GM12865 (cell line): Measurements from ENCODE around the gene KRTAP5-2.

ENCODE experiments used
- DNase-seq: peaks from one replicate; pipeline ENCODE4 v3.0.0; 2010; ENCODE audit warnings: low read depth
- H3K4me3 ChIP-seq: 2 replicates; pipeline ENCODE4 v1.5.1; 2011; ENCODE audit warnings: mild to moderate bottlenecking, low read depth, low read length, control low read depth
- CTCF ChIP-seq: IDR thresholded peaks from 2 replicates; pipeline ENCODE4 v1.5.1; 2011; ENCODE audit warnings: low read length, control low read depth, low read depth, inconsistent platforms; ENCODE audit not compliant: insufficient read depth; ENCODE audit errors: missing control alignments

Gene KRTAP5-2

DNA sequence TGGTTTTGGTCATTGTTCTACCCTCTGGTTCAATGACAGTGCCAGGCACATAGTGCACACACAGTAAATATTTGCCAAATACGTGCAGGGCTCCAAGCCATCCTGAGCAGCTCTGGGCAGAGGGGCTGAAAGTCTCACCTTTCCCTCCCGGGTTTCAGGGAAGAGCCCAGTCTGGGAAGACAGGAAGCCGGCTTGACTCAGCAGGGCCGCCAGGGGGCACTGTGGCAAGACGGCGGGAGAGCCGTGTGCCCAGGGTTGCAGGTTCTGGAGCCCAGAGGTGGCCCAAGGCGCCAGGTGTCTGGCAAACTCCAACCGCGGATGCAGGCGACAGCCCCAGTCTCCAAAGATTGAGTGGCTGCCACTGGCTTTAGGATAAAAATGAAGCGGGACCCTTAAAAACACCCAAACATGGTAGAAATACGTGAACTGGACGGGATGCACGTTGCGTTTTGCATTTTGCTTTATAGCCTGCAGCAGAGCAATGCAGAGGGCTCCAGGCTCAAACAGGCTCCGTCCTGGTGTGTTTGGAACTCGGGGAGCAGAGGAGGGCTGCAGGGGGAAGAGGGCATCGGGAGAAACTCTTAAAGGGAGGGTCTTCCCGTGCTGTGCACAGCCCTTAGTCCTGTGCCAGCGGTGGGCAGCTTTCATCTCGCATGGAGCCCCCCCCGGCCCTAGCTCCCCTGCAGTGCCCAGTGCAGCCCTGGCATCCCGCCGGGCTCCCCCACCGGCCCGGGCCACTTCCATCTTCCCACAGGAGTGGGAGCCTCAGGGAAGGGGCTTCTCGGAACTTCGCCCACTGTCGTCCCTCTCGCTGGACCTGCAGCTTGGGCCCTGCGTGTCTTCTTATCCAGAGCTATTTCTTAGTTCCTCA, 42.2 kb upstream of the KRTAP5-2 start:
- H3K4me3 ChIP-seq: no peak overlapping the region
- peak; percentile 73 for TF ChIP-seq CTCF
- DNase-seq: peak; percentile 17

DNA sequence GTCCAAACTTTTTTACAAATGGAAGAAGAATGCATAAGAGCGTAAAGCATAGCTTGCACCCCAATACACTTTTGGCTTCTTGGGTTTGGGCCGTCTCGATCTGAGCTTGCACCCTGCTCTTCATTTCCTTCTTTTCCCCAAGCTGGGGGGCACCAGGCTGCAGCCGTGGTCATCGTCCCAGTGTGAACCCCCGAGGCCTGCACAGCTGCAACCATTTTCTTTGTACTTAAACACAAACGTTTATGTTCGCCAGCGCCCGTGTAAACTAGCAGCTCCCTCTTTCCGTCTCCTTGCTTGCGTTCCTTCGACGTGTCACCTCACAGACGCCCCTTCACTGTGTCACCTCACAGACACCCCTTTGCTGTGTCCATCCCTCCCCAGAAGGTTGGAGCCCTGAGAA, 41.6 kb upstream of the KRTAP5-2 start:
- DNase-seq: no peak
- no peak overlapping the region for H3K4me3 ChIP-seq
- no peak for TF ChIP-seq CTCF

DNA sequence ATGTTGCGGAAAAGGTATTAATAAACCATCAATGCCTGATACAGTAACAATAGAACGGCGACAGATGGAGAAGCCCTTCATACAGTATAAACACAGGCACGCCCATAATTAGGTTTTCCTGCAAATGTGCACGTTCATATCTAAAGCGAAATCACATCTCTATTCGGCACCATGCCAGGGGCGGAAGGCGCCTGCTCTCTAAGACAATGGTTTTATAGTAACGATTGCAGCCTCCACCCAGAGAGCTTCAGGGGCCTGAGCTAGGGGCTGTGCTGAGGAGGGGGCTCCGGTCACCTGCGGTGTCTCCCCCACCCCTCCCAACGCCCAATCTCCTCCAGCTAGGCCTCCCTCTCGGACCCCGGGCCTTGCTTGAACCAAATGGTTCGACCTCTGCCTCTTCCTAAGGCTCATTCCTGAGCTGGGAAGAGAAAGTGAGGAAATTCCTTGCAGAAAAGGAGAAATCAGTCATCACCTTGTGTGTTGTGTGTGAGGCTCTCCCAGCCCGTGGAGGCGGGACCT, 41.1 kb upstream of the KRTAP5-2 start:
- DNase-seq: no peak
- no peak for TF ChIP-seq CTCF

DNA sequence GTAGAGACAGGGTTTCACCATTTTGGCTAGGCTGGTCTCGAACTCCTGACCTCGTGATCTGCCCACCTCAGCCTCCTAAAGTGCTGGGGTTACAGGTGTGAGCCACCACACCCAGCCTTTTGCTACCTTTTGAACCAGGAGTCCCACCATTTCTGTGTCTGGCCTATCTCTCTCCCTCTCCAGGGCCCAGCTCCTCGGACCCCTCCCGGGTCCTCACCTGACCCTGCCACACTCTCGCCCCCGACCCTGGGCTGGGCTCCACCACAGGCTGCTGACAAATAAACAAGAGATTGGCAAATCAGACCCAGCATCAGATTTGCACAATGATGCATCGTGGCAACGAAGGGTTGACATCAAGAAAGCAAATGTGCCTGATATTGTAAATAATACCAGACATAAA, 40.2 kb upstream of the KRTAP5-2 start:
- no peak overlapping the region for H3K4me3 ChIP-seq
- no peak for TF ChIP-seq CTCF
- no peak for DNase-seq

More for the DNA sequence above, 41.1 kb upstream of the KRTAP5-2 start:
- H3K4me3 ChIP-seq: no peak overlapping the region

GRCh38 chr11:1637628-1638027, 39.5 kb upstream of the KRTAP5-2 start:
- no peak for DNase-seq
- TF ChIP-seq CTCF: no peak

DNA sequence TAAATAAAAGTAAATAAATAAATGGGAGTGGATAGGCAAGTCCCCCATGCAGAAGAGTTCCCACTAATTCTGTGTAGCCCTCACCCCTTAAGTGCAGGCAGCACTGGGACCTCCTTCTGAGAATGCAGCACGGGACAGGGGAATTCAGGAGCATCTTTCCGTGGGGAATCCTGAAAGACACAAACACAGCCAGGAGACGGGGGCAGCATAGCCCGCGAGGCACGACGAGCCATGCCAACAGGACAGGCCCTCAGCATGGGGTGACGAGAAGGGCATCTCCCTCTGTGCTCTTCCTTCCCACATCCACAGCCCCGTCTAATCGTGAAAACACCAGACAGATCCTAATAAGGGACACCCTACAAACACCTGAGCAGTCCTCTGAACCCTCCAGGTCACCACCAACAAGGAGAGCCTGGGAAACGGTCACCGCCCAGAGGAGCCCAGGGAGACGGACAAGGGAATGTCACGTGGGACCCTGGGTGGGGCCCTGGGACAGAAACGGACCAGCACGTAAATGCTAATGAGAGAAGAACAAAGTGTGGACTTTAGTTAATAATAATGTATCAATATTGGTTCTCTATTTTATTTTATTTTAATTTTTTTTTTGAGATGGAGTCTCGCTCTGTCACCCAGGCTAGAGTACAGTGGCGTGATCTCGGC, 38.3 kb upstream of the KRTAP5-2 start:
- DNase-seq: no peak
- TF ChIP-seq CTCF: no peak
- no peak overlapping the region for H3K4me3 ChIP-seq

More at GRCh38 chr11:1637628-1638027, 39.5 kb upstream of the KRTAP5-2 start:
- H3K4me3 ChIP-seq: no peak overlapping the region

DNA sequence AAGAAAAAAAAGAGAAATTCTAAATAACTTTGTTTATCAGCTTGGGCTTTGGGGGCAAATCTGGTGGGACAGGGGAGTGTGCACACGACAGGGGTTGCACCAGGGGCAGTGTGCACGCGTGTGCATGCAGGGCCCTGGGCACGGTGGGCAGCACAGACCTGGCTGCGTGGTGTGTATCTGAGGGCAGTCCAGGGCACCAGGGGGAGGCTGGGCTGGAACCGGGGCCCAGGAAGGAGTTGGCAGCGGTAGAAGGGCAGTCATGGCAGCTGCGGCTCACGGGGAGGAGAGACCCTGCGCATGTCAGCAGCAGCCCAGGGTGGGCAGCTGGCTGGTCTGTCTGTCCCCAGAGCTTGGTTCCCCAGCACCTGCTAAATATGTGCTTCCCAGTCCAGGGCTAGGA, 35.8 kb upstream of the KRTAP5-2 start:
- DNase-seq: no peak
- TF ChIP-seq CTCF: no peak

More for the DNA sequence above, 35.8 kb upstream of the KRTAP5-2 start:
- no peak overlapping the region for H3K4me3 ChIP-seq
